ENCODE measurements around the gene ST6GALNAC3.

The ST6GALNAC3 gene

GRCh38 chr1:76450229-76450628, 375.7 kb downstream of the ST6GALNAC3 start:
- no peak for DNase-seq

DNA sequence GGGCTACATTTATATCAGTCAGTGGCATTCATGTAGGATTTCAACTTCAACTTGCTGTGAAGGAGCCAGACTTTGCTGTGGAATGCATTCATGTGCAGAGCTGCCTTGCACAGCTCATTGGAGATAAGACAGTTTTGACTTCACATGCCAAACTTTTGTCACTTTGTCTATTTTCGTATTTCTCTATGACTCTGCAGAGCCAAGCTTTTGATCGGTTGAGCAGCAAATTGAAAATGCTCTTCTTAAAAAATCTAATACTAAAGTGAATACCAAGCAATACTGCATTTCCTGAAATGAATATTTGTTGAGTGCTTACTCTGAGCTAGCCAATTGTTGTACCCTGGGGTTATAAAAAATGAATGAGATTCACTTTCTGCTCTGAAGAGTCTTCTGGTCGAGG, 388.7 kb downstream of the ST6GALNAC3 start:
- no peak for DNase-seq

DNA sequence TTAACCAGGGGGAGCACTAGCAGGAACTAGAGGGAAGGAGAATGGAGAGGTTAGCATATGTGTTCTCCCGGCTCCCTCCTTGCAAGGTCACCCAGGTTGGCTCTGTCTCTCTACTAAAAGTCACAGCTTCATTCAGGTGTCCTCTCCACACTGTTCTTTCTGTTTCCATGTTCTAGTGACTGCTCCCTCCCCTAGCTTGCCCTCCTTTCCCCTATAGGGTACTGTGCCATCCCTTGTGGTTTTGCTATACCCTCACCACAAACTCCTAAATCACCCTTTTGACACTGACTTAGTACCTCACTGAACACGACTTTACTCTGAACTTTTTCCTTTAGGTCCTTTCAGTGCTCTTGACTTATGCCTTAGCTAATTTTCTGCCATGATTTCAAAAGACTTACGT, 389.3 kb downstream of the ST6GALNAC3 start:
- no peak for DNase-seq

GRCh38 chr1:76465030-76465429, 390.5 kb downstream of the ST6GALNAC3 start:
- no peak for DNase-seq

- DNase-seq, result no peak
Observed at GRCh38 chr1:76470166-76470565, 395.6 kb downstream of the ST6GALNAC3 start.

GRCh38 chr1:76471536-76471935, 397.0 kb downstream of the ST6GALNAC3 start:
- no peak for DNase-seq

GRCh38 chr1:76473591-76473990, 399.0 kb downstream of the ST6GALNAC3 start:
- no peak for DNase-seq

GRCh38 chr1:76474922-76475321, 400.4 kb downstream of the ST6GALNAC3 start:
- DNase-seq, result no peak

DNA sequence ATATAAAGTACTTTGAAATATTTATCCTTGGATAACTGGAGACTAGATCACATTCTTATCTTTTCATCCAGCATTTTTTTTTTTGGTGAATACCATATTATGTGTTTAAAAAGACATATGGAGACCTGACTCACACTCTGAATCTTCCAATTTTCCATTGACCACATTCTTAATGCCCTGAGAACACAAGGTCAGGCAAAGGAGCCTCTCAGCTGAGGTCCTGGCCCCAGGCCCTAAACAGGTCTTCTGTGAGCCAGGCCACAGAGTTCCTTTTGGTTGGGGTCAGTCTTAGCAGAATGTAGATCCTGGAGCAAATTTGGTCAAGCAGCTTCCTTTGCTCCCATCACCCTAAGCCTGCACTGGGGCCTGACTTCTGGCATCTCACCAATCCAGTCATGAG, 402.6 kb downstream of the ST6GALNAC3 start:
- no peak for DNase-seq

- DNase-seq, result no peak
Observed at GRCh38 chr1:76480827-76481226, 406.3 kb downstream of the ST6GALNAC3 start.

DNA sequence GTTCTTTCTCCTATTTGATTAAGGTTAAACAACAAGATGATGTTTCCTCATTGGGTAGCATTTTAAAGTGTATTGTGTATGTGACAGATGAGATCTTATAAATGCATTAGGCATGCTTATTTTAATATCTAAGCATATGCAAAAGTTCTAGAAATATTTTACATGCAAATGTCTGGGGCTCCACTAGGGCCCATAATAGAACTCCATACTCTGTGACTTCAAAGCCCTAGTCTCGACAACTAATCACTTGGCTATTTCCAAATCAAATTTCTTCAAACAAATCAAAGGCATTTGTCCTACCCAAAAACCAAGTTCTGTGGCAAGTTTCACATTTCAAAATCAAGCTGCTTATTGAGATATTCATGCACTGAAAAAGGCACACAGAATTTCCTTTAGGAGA, 407.1 kb downstream of the ST6GALNAC3 start:
- no peak for DNase-seq

- DNase-seq, result no peak
Observed at GRCh38 chr1:76482272-76482671, 407.7 kb downstream of the ST6GALNAC3 start.

GRCh38 chr1:76491737-76492136, 417.2 kb downstream of the ST6GALNAC3 start:
- no peak for DNase-seq

DNA sequence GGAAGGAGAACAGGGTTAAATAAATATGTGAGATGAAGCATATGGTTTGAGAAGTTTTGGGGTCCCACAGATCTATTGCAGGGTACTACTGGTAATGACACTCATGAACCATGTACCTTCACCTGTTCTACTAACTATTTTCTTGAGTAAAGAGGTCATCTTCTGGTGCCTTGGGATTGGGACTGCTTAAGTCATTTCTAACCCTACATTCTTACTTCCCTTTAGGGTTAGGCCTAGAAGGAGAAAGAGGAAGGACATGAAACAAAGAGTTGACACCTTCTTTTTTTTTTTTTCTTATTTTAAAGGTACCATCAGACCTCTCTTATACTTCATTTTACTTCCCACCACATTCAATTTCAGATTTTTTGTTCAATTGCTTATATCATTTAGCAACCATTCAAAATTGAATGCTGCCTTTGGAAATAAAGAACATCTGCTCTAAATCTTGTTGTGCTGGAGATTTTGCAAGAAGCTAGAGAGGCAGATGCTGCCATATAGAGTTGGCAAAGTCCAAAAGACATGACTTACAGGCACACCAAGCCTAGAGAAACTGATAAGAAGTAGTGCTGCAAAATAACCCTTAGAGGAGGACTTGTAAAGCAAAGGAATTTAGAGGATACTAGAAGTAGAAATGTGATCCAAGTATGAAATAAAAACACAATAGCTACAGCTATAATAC, 418.3 kb downstream of the ST6GALNAC3 start:
- DNase-seq, result no peak

GRCh38 chr1:76494807-76495206, 420.3 kb downstream of the ST6GALNAC3 start:
- DNase-seq, result no peak

DNA sequence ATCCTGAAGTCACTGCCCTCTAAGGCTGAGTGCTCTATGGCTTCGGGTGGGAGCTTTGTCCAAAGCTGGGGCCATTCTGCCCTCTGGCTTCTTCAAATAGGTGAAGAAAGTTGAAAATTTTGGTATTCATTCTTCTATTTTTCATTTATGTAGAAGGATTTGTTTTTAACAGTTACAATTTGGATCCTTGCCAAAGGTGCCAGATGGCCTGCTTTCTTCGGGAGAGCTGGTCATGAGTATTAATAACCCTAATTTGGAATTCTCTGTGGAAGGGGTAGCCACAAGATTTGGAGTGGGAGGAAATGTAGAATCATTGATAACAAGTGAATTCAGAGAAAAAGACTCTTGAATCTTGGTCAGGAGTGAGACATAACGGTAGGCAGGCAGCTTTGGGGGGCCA, 422.3 kb downstream of the ST6GALNAC3 start:
- DNase-seq, result no peak

- DNase-seq, result no peak
Observed at GRCh38 chr1:76500116-76500515, 425.6 kb downstream of the ST6GALNAC3 start.

DNA sequence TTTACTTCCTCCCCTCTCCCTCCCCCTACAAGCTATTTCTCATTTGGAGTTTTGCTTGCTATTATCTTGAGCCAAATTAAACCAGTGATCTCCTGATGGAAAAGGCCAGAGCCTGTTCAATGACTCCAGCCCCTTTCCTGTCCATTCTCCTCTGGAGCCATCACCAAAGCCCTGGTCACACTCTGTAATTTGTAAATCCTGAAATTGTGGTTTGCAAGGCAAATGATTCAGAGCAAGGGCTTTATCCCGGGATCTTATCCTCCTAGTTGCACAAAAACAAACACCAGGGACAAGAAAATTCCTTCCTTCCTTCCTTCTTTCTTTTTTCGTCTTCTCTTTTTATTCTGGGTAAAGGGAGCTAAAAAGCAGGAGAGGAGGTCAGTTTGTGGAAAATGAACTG, 426.6 kb downstream of the ST6GALNAC3 start:
- no peak for DNase-seq

DNA sequence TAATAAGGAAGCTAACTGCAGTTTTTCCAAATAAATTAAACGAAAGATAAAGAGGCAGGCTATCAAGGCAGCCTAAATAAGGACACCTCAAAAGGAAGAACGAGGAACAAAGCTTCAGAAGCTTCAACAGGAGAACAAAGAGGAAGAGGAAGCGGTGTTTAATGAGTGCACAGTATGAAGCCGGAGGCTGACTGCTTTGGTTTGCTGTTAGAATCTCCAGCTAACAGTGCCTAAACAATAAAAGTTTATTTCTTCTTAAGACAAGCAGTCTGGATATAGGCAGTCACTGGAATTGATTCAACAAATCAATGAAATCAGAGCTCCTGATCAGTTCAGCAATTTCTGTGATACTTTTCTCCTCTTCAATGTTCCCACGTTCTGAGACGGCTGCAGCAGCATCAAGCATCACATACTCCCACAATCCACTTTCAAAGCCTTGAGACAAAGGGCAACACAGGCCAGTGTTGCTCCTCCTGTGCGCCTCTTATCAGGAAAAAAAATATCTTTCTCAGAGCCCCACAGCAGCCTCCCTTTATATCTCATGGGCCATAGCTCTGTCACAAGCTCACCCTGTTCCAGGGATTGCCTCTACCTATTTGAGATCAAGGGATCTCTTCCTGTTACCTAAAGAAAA, 427.2 kb downstream of the ST6GALNAC3 start:
- DNase-seq, result no peak

DNA sequence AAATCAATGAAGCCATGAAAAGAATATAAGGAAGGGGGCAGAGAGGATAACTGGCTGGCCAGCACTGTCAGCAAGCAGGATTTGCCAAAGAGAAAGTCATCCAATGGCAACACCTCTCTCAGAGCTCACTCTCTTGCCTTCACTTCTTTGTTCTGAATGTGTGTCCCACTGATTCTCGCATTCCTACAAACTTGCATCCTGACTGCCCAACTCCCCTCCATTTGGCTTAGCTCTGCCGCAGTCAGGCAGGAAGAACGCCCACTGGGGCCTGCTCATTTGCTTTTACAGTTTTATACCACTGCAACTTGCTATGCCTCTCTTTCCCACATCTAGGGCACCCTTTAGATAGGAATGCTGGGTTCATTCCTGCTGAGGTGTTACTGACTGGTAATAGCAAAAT, 428.6 kb downstream of the ST6GALNAC3 start:
- no peak for DNase-seq

DNA sequence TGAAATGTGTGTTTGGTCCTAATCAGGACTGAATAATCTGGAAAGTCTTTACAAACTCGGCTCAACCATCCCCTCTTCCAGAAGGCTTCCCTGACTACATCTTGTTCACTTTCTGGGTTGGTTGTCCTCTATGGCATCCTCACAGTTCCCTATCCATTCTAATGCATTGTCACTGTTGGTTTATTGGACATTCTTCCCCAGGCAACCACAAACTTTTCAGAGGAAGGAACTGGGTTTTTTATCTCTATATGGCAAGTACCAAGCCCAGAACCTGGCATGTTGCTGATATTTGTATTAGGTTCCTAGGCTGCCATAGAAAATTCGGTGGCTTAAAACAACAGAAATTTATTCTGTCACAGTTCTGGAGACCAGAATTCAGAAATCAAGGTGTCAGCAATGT, 429.2 kb downstream of the ST6GALNAC3 start:
- DNase-seq, result no peak

- DNase-seq, result no peak
Observed at GRCh38 chr1:76507376-76507775, 432.8 kb downstream of the ST6GALNAC3 start.

GRCh38 chr1:76508871-76509270, 434.3 kb downstream of the ST6GALNAC3 start:
- DNase-seq, result no peak

Data from C1 segment of cervical spinal cord (tissue), 14 donors.